GM12865 (cell line): ENCODE data around the gene PANK3.

Experiments
- DNase-seq: peaks from one replicate; pipeline ENCODE4 v3.0.0; 2010; ENCODE audit warnings: low read depth
- H3K4me3 ChIP-seq: 2 replicates; pipeline ENCODE4 v1.5.1; 2011; ENCODE audit warnings: mild to moderate bottlenecking, low read depth, low read length, control low read depth
- TF ChIP-seq, protein P1 (sequence below): IDR thresholded peaks from 2 replicates; pipeline ENCODE4 v1.5.1; 2011; ENCODE audit warnings: low read length, control low read depth, low read depth, inconsistent platforms; ENCODE audit not compliant: insufficient read depth; ENCODE audit errors: missing control alignments

PANK3 gene

DNA sequence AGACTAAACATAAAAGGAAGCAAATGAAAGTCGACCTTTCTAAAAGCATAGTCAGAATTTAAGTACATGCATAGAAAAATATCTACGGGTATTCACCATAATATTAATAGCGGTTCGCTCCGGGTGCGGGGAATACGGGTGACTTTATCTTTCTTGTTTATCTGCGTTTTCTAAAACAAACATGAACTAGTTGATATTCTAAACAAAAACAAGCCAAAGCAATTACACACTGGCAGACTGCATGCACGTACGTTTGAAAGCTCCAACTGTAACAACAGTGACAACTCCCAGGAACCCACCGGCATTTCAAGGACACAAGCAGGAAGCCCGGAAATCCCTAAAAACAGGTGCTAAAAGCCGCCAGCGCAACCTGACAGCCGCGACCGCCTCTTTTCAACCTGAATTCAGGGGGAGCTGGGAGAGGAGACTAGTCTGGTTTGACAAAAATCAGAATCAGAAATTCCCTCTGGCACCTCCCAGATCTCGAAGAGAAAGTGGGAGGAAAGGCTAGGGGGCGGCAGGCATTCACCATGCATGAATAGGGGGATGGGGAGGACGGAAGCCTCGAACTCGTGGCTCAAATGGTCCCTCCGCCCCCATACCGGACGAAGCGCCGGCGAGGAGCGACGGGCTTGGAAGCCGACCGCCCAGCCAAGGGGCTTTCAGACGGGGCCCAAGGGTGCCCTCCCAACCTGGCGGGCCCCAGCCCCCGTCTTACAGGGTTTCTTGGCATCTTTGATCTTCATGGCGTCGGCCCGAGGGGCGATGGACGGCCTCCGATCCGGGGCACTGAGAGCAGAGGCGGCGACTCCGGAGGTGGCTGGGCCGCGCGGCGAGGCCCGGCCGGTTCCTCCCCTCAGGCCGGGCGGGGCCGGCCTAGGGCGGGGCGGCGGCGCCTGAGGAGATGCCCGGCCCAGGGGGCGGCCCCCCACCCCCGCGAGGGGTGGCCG is at the start of gene PANK3:
PANK3 (minus strand) TSS at position 831 of the 950 bp plus-strand sequence; CDS start at position 746, 85 bp downstream.
- DNase-seq, result no peak
- peak within 1 kb of the TSS; percentile 80 for H3K4me3 ChIP-seq
- TF ChIP-seq, protein P1, sequence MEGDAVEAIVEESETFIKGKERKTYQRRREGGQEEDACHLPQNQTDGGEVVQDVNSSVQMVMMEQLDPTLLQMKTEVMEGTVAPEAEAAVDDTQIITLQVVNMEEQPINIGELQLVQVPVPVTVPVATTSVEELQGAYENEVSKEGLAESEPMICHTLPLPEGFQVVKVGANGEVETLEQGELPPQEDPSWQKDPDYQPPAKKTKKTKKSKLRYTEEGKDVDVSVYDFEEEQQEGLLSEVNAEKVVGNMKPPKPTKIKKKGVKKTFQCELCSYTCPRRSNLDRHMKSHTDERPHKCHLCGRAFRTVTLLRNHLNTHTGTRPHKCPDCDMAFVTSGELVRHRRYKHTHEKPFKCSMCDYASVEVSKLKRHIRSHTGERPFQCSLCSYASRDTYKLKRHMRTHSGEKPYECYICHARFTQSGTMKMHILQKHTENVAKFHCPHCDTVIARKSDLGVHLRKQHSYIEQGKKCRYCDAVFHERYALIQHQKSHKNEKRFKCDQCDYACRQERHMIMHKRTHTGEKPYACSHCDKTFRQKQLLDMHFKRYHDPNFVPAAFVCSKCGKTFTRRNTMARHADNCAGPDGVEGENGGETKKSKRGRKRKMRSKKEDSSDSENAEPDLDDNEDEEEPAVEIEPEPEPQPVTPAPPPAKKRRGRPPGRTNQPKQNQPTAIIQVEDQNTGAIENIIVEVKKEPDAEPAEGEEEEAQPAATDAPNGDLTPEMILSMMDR, result no peak

DNA sequence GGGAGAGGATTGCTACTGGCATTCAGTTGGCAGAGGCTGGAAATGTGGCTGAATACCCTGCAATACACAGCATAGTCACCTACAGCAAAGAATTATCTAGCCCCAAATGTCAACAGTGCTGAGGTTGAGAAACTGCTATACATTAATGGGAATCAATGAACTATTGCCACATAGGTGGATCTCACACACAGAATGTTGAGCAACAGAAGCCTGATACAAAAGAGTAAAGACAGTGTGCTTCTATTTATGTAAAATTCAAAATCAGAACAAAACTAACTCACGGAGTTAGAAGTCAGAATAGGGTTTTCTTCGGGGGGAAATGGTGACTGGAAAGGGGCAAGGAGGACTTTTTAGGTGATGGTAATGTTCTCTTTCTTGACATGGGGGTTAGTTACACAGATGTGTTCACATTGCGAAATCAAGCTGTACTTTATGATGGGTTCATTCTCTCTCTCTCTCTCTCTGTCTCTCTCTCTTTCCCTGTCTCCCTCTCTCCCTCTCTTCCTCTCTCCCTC is 45.7 kb upstream of the PANK3 start:
- H3K4me3 ChIP-seq, result no peak overlapping the region
- DNase-seq, result no peak
- TF ChIP-seq, protein P1, result no peak

DNA sequence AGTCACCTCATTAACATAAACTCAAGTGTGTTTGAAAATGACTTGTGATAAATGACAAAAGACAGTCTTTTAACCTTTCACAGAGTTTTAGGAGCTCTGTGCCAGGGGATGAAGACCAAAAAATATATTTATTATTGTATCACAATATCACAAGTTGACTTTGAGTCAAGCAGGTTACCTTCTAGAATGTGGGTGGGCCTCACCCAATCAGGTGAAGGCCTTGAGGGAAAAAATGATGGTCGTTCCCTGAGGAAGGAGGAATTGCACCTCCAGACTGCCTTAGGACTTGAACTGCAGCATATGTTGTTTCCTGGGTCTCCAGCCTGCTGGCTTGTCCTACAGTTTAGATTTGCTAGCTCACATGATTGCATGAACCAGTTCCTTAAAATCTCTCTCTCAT is 41.6 kb upstream of the PANK3 start:
- no peak for DNase-seq
- TF ChIP-seq, protein P1, result no peak
- H3K4me3 ChIP-seq, result no peak overlapping the region

DNA sequence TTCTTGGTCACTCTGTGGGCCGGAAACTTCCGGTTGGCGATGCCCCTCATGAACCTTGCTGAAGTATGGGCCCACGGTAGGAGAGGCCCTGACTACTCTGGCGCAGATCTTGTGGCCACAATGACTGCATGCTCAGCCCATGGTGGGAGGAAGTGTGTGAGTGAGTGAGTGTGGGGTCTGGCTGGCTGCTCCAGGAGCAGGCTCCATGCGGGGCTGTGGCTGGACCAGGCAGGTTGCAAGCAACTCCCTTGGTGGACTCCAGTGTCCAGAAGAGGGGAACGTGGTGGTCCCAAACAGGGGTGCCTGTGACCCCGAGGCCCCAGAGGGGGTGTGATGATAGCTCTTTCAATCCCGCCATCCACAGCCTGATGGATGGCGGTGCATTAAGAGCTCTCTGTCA is 35.5 kb upstream of the PANK3 start:
- no peak for DNase-seq
- no peak overlapping the region for H3K4me3 ChIP-seq
- TF ChIP-seq, protein P1, result no peak

DNA sequence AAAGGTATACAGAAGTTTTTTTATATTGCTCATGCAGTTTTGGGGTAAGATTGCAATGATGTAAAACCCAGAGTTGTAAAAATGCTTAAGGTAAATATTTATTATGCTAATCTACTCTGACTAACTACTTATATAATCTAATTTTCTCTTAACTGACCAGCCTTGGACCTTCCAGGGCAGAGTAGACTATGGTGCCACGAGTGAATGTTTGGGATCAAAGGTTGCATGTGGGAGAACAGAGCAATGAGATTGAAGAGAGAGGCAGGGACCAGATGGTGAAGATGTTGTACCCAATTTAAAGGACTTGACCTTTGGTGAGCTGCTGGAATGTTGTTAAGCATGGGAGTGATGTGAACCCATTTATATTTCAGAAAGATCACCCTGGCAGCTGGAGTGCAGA is 34.8 kb upstream of the PANK3 start:
- no peak for DNase-seq

DNA sequence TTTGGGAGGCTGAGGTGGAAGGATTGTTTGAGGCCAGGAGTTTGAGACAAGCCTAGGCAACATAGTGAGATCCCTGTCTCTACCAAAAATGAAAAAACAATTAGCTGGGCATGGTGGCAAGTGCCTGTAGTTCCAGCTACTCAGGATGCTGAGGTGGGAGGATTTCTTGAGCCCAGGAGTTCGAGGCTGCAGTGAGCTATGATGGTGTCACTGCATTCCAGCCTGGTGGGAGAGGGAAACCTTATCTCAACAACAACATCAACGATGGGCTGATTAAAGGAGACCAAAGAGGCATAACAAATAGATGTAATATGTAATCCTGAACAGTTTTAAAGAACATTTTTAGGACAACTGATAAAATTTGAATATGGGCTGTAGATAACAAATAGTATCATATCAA is 34.2 kb upstream of the PANK3 start:
- no peak for DNase-seq
- TF ChIP-seq, protein P1, result no peak
- H3K4me3 ChIP-seq, result no peak overlapping the region

More for the DNA sequence above, 34.8 kb upstream of the PANK3 start:
- H3K4me3 ChIP-seq, result no peak overlapping the region
- TF ChIP-seq, protein P1, result no peak

DNA sequence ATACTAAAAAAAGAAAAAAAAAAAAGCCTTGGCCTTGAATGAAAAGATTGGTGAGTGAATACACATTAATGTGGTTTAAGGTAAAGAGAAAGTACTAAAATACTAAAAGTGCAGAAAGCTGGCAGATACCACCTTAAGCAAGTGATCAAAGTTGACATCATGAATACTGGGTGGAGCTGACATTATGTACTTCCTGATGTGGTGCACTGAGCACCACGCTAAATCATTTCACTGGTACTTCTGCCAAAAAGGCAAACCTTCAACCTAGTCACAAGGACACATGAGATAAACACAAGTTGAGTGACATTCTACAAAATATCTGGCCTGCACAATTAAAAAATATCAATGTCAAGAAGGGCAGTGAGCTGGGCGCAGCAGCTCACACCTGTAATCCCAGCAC is 33.8 kb upstream of the PANK3 start:
- H3K4me3 ChIP-seq, result no peak overlapping the region
- DNase-seq, result no peak
- TF ChIP-seq, protein P1, result no peak
